GM12878 (cell line): ENCODE data around the gene LRRC51. TPM values are rescaled to one million over a fixed set of nuclear protein-coding genes. Genes with fewer than 3 reads are reported as not detected.

Experiments
- ATAC-seq: fragments of 200-7000 bp; cut with Tn5 transposase; 3 replicates; pipeline ENCODE4 v1.9.1; 2020; ENCODE audit warnings: mild to moderate bottlenecking, moderate library complexity
- BruUV-seq: library from RNA; stranded (reverse); fragments of 400-500 nt; replicated peaks from 2 replicates; lab custom pipeline; 2021; lab: Mats Ljungman, UMichigan
- CTCF ChIA-PET: fragments of 300-600 bp; sonication (Branson Sonifier 250); formaldehyde crosslinking; extraction: SDS; loops from one replicate; lab custom pipeline; 2021; ENCODE audit warnings: inconsistent platforms; lab: Yijun Ruan, JAX
- POLR2A ChIA-PET: fragments of 350-600 bp; formaldehyde crosslinking; extraction: SDS; loops from one replicate; lab custom pipeline; 2021; ENCODE audit warnings: inconsistent platforms; lab: Charles Lee
- RAD21 ChIA-PET: fragments of 300-600 bp; sonication (Branson Sonifier 250); formaldehyde crosslinking; loops from one replicate; lab custom pipeline; 2023; ENCODE audit warnings: antibody characterized with exemption; ENCODE audit not compliant: unreplicated experiment; lab: Charles Lee
- SMC1A ChIA-PET: fragments of 300-600 bp; sonication (Branson Sonifier 250); formaldehyde crosslinking; loops from one replicate; lab custom pipeline; 2023; ENCODE audit not compliant: unreplicated experiment, uncharacterized antibody; lab: Charles Lee
- DNase-seq: peaks from one replicate; pipeline ENCODE4 v3.0.0-alpha.2; 2011; ENCODE audit warnings: low read depth, low spot score
- FAIRE-seq: peaks from 3 replicates; lab custom pipeline; 2011; peaks lifted over from hg19 to GRCh38; lab: Jason Lieb, UNC
- H2AFZ ChIP-seq: 2 replicates; pipeline ENCODE4 v1.6.0; 2011; ENCODE audit warnings: low read depth, low read length, control low read depth; ENCODE audit not compliant: control insufficient read depth
- H3K27ac ChIP-seq: 2 replicates; pipeline ENCODE4 v1.5.1; 2011; ENCODE audit warnings: control low read depth; ENCODE audit not compliant: control insufficient read depth, insufficient read depth
- H3K27me3 ChIP-seq, 2 experiments: replicated peaks in 1 of 2; 2 replicates each; pipeline versions ENCODE4 v1.6.0 to v1.6.1; 2011; ENCODE audit warnings: low read length in 1 of 2; ENCODE audit not compliant: control insufficient read depth in 2 of 2, insufficient read depth in 2 of 2
- H3K36me3 ChIP-seq, 2 experiments: 2 replicates each; pipeline ENCODE4 v1.5.1; 2011; ENCODE audit warnings: low read length in 1 of 2; ENCODE audit not compliant: control insufficient read depth in 2 of 2, insufficient read depth in 2 of 2
- H3K4me1 ChIP-seq: 2 replicates; pipeline ENCODE4 v1.6.1; 2011; ENCODE audit warnings: mild to moderate bottlenecking, low read length, moderate library complexity, mixed read lengths; ENCODE audit not compliant: control insufficient read depth, insufficient read depth
- H3K4me2 ChIP-seq: 2 replicates; pipeline ENCODE4 v1.6.0; 2011; ENCODE audit warnings: control low read depth; ENCODE audit not compliant: control insufficient read depth, insufficient read depth
- H3K4me3 ChIP-seq: fragments of 200-600 bp; sonication (generic); 2 replicates; pipeline ENCODE4 v1.5.1; 2016
- H3K79me2 ChIP-seq: 2 replicates; pipeline ENCODE4 v1.6.0; 2011; ENCODE audit warnings: low read length; ENCODE audit not compliant: control insufficient read depth, insufficient read depth
- H3K9ac ChIP-seq: 2 replicates; pipeline ENCODE4 v1.8.0; 2011; ENCODE audit warnings: low read length, control low read depth, mixed read lengths; ENCODE audit not compliant: control insufficient read depth, insufficient read depth
- H3K9me3 ChIP-seq: replicated peaks from 3 replicates; pipeline ENCODE4 v1.5.1; 2011; ENCODE audit warnings: mild to moderate bottlenecking, low read length; ENCODE audit not compliant: control insufficient read depth, insufficient read depth
- H4K20me1 ChIP-seq: 2 replicates; pipeline ENCODE4 v1.6.0; 2011; ENCODE audit not compliant: control insufficient read depth, insufficient read depth
- CTCF ChIP-seq, 3 experiments: IDR thresholded peaks in 2 of 3; conservative IDR thresholded peaks in 1 of 3; 2 replicates each; pipeline ENCODE4 v1.5.1; 2011; ENCODE audit warnings: low read depth in 3 of 3, low read length in 3 of 3, mild to moderate bottlenecking in 3 of 3, control low read depth in 2 of 3, moderate library complexity in 2 of 3, inconsistent platforms in 1 of 3, mixed read lengths in 1 of 3; ENCODE audit not compliant: control insufficient read depth in 2 of 3, insufficient read depth in 1 of 3; ENCODE audit errors: extremely low read depth in 1 of 3
- MLLT1 ChIP-seq: fragments of 450-650 bp; IDR thresholded peaks from 2 replicates; pipeline ENCODE4 v1.6.1; 2016; ENCODE audit warnings: mild to moderate bottlenecking
- MYB ChIP-seq: fragments of 150-350 bp; IDR thresholded peaks from 2 replicates; pipeline ENCODE4 v1.6.1; 2014; ENCODE audit warnings: mild to moderate bottlenecking, low read depth, low read length, borderline replicate concordance
- NR2F1 ChIP-seq: fragments of 450-650 bp; conservative IDR thresholded peaks from 2 replicates; pipeline ENCODE4 v1.6.1; 2017; ENCODE audit warnings: mild to moderate bottlenecking
- SIX5 ChIP-seq: IDR thresholded peaks from 2 replicates; pipeline ENCODE4 v1.6.1; 2011; ENCODE audit warnings: mild to moderate bottlenecking, low read depth, low read length, moderate library complexity; ENCODE audit not compliant: severe bottlenecking
- YY1 ChIP-seq: IDR thresholded peaks from 2 replicates; pipeline ENCODE4 v1.6.1; 2011; ENCODE audit warnings: low read depth, mild to moderate bottlenecking, low read length
- ZBTB40 ChIP-seq: fragments of 450-650 bp; IDR thresholded peaks from 2 replicates; pipeline ENCODE4 v1.6.1; 2016; ENCODE audit warnings: mild to moderate bottlenecking, moderate library complexity, borderline replicate concordance
- WGBS: methylation state at CpG from one replicate; pipeline ENCODE4 v1.1.6; 2016; ENCODE audit warnings: low lambda C conversion rate; ENCODE audit not compliant: insufficient replicate concordance, insufficient coverage; ENCODE audit errors: missing lambda C conversion rate; 5-methylcytosine and 5-hydroxymethylcytosine counted together
- in situ Hi-C: fragments of 300-500 bp; cut with MboI; formaldehyde crosslinking; loops from 9 replicates; pipeline ENCODE4 v1.14.3; 2018; ENCODE audit warnings: mixed read lengths
- intact Hi-C: fragments of 100-400 bp; cut with micrococcal nuclease; formaldehyde crosslinking; loops from one replicate; pipeline ENCODE4 v1.14.2; 2022; ENCODE audit not compliant: unreplicated experiment
- polyA plus RNA-seq, 11 experiments: library from polyadenylated mRNA; depleted of rRNA in 4 of 11; unstranded in 6 of 11; stranded (reverse) in 5 of 11; fragments of >200 nt; fragmentation: Nextera tagmentation in 4 of 11; fragmentation: Illumina TruSeq in 1 of 11; extraction: Ambion mirVana in 4 of 11; extraction: Trizol in 1 of 11; gene quantifications; 1 replicate in 1 of 11; 2 replicates in 10 of 11; pipeline versions ENCODE4 v1.2.1 to v1.2.3, GENCODE V29; 2011 to 2016; ENCODE audit warnings: inconsistent platforms in 2 of 11, missing spikeins in 2 of 11, low read depth in 1 of 11
- total RNA-seq, 4 experiments: library from RNA; depleted of rRNA in 3 of 4; stranded (reverse); fragments of >200 nt in 3 of 4; fragmentation: Illumina TruSeq in 1 of 4; extraction: Trizol in 1 of 4; gene quantifications; 2 replicates each; pipeline versions ENCODE4 v1.2.1 to v1.2.3, GENCODE V29; 2013 to 2021

Gene LRRC51
- total and polyA plus RNA-seq, 10 of the 15 experiments (the other 5 are each of a cell fraction or from before 2014, with no cell fraction given) = 2.6 to 8.6 (median 5.4) TPM

GRCh38 chr11:72039031-72039855, 41.4 kb upstream of the LRRC51 start:
- H3K9ac ChIP-seq = peak overlapping the region; percentile 82
- H3K79me2 ChIP-seq = peaks cover 73% of the 10 kb centered on the region
- no peaks in the 10 kb centered on the region for H3K27me3 ChIP-seq
- ChIA-PET SMC1A (interaction anchor here (0.7 to 4.3 kb wide), 18 partner anchors 8 to 104 kb away, joined by 3 to 48 read pairs (median 9); no protein-coding TSS in a partner anchor), RAD21 (interaction anchor here (0.6 to 4.7 kb wide), 15 partner anchors 8 to 392 kb away, joined by 3 to 46 read pairs (median 7); partner anchors contain the start of gene ANAPC15), CTCF (interaction anchor here (0.9 to 4.4 kb wide), 21 partner anchors 8 to 392 kb away, joined by 3 to 63 read pairs (median 4); no protein-coding TSS in a partner anchor), POLR2A (interaction anchor here (0.5 to 3.9 kb wide), 12 partner anchors 29 to 184 kb away, joined by 3 to 15 read pairs (median 6); partner anchors contain the start of gene ANAPC15)
- H3K4me3 ChIP-seq = peak overlapping the region; percentile 65
- peak overlapping the region; percentile 71 for H3K27ac ChIP-seq
- peak; percentile 13 for ATAC-seq
- DNase-seq = no peak
- no peaks in the 10 kb centered on the region for H4K20me1 ChIP-seq
- in situ Hi-C loops = no loop called here
- FAIRE-seq = no peak
- TF ChIP-seq CTCF (IDR thresholded peaks at IDR 0.05 in 2 of 3, conservative IDR thresholded peaks at IDR 0.05 in 1 of 3; ENCODE audit: control insufficient read depth in 2 of 3, extremely low read depth in 1 of 3, insufficient read depth in 1 of 3, low read depth in 3 of 3, low read length in 3 of 3) (no peak), MYB (no peak), YY1 (peak; percentile 65; the same call in 1 of the 2 replicates), NR2F1 (peak; percentile 60), MLLT1 (peak; percentile 94), SIX5 (no peak), ZBTB40 (peak; percentile 29; the same call in 1 of the 2 replicates)
- H2AFZ ChIP-seq = peak overlapping the region; percentile 35; the same call in 1 of the 2 replicates
- peaks cover 35% of the 10 kb centered on the region for H3K4me1 ChIP-seq
- BruUV-seq = no TSS peak
- no peaks in the 10 kb centered on the region for H3K9me3 ChIP-seq
- peaks cover 0 to 16% of the 10 kb centered on the region in 2 experiments; a peak in 3 of 4 replicates for H3K36me3 ChIP-seq
- WGBS = 75% methylated on average over 5 of the region's 5 CpGs
- intact Hi-C loops = no loop called here
- peak overlapping the region; percentile 88 for H3K4me2 ChIP-seq
